ENCODE measurements around the gene PARP9. TPM values are rescaled to one million over a fixed set of nuclear protein-coding genes. Genes with fewer than 3 reads are reported as not detected.

PARP9 gene
- total RNA-seq, 6 experiments from 2014 or later, result 5.2 to 11.0 (median 9.7) TPM

DNA sequence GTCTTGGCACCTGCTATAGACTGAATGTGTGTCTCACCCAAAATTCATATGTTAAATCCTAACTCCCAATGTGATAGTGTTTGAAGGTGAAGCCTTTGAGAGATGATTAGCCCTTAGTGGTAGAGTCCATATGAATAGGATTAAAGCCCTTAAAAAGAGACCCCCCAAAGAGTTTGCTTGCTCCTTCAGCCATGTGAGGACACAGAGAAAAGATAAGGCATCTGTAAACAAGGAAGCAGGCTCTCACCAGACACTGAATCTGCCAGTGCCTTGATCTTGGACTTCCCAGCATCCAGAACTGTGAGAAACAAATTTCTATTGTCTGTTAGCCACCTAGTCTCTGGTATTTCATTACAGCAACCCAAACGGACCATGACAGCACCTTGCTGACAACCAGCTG is 65.9 kb downstream of the PARP9 start:
- Mint-ChIP-seq H3K27me3 (ENCODE audit: insufficient read depth) (no peaks in the 10 kb centered on the region; the same call in 1 of the 2 replicates), H3K4me1 (ENCODE audit: low read depth) (peaks cover 56% of the 10 kb centered on the region), H3K9me3 (no peaks in the 10 kb centered on the region), H3K27ac (peak overlapping the region; percentile 69), H3K4me3 (no peak overlapping the region; the same call in 1 of the 2 replicates), H3K36me3 (ENCODE audit: low read depth) (peaks cover 15% of the 10 kb centered on the region)
- no peak for DNase-seq
- TF ChIP-seq, protein P1, sequence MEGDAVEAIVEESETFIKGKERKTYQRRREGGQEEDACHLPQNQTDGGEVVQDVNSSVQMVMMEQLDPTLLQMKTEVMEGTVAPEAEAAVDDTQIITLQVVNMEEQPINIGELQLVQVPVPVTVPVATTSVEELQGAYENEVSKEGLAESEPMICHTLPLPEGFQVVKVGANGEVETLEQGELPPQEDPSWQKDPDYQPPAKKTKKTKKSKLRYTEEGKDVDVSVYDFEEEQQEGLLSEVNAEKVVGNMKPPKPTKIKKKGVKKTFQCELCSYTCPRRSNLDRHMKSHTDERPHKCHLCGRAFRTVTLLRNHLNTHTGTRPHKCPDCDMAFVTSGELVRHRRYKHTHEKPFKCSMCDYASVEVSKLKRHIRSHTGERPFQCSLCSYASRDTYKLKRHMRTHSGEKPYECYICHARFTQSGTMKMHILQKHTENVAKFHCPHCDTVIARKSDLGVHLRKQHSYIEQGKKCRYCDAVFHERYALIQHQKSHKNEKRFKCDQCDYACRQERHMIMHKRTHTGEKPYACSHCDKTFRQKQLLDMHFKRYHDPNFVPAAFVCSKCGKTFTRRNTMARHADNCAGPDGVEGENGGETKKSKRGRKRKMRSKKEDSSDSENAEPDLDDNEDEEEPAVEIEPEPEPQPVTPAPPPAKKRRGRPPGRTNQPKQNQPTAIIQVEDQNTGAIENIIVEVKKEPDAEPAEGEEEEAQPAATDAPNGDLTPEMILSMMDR (IDR thresholded peaks at IDR 0.05), result no peak

- Mint-ChIP-seq H3K27me3 (ENCODE audit: insufficient read depth) (no peaks in the 10 kb centered on the region; the same call in 1 of the 2 replicates), H3K4me3 (no peak overlapping the region), H3K27ac (peak overlapping the region; percentile 69), H3K9me3 (no peaks in the 10 kb centered on the region), H3K4me1 (ENCODE audit: low read depth) (peaks cover 63% of the 10 kb centered on the region), H3K36me3 (ENCODE audit: low read depth) (peaks cover 15% of the 10 kb centered on the region)
- DNase-seq, result peak; percentile 91
- TF ChIP-seq, protein P1 (IDR thresholded peaks at IDR 0.05), result no peak
Measured at GRCh38 chr3:122497425-122497824, 66.7 kb downstream of the PARP9 start.

DNA sequence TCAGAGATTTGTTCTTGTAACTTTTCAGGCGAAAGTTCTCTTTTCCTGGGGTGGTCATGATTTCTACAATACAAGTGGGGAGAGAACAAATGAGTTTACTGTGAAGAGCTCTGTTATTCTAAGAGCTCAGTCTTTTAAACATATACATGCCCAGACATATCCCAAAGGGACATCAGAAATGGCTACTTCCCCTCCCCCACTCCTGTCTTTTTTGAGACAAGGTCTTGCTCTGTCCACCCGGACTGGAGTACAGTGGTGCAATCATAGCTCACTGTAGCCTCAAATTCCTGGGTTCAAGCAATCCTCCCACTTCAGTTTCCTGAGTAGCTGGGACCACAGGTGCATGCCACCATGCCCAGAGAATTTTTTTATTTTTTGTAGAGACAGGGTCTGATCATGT is 67.6 kb downstream of the PARP9 start:
- H3K4me3 Mint-ChIP-seq, result no peak overlapping the region; the same call in 1 of the 2 replicates
- TF ChIP-seq, protein P1 (IDR thresholded peaks at IDR 0.05), result no peak
- no peak for DNase-seq
- peaks cover 63% of the 10 kb centered on the region for H3K4me1 Mint-ChIP-seq (ENCODE audit: low read depth)
- peaks cover 19% of the 10 kb centered on the region for H3K36me3 Mint-ChIP-seq (ENCODE audit: low read depth)
- peak overlapping the region; percentile 56; the same call in 1 of the 2 replicates for H3K27ac Mint-ChIP-seq
- H3K9me3 Mint-ChIP-seq, result no peaks in the 10 kb centered on the region
- no peaks in the 10 kb centered on the region; the same call in 1 of the 2 replicates for H3K27me3 Mint-ChIP-seq (ENCODE audit: insufficient read depth)

DNA sequence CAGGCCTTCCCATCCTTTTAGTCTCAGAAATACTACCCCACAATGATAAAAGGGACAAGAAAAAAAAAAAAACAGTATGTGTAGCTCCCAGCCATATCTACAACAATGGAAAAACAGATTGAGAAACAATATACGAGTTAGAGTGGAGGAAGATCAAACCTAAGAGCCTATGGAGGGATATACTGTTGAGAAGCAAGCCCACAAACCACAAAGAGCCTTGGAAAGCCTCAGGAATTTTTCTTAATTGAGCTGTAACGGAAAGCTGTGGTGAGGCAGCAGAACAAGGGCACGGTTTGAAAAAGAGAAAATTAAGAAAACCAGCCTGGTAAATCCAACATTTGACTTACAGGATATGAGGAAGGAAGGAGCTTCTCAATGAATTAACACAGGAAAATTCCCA is 70.8 kb downstream of the PARP9 start:
- Mint-ChIP-seq H3K4me3 (peak overlapping the region; percentile 7), H3K36me3 (ENCODE audit: low read depth) (peaks cover 43% of the 10 kb centered on the region), H3K27me3 (ENCODE audit: insufficient read depth) (no peaks in the 10 kb centered on the region; the same call in none of the 2 replicates), H3K27ac (peak overlapping the region; percentile 61), H3K4me1 (ENCODE audit: low read depth) (peaks cover 52% of the 10 kb centered on the region), H3K9me3 (no peaks in the 10 kb centered on the region)
- DNase-seq, result peak; percentile 68
- TF ChIP-seq, protein P1 (IDR thresholded peaks at IDR 0.05), result no peak

GRCh38 chr3:122488262-122488973 is 75.7 kb downstream of the PARP9 start:
- Mint-ChIP-seq H3K36me3 (ENCODE audit: low read depth) (peaks cover 40% of the 10 kb centered on the region), H3K27me3 (ENCODE audit: insufficient read depth) (no peaks in the 10 kb centered on the region; the same call in 1 of the 2 replicates), H3K27ac (no peak overlapping the region), H3K4me3 (no peak overlapping the region), H3K9me3 (no peaks in the 10 kb centered on the region), H3K4me1 (ENCODE audit: low read depth) (peaks cover 29% of the 10 kb centered on the region)
- TF ChIP-seq, protein P1 (IDR thresholded peaks at IDR 0.05), result no peak
- no peak for DNase-seq

Measured in HFFc6 (cell line).